ACHN (cell line): Measurements from ENCODE around the gene PITPNM3.
A peak's percentile ranks its signal among the peaks of the same experiment; 100 is the strongest.

Experiments used
- DNase-seq: peaks from one replicate; pipeline ENCODE4 v3.0.0-alpha.2; 2015
- in situ Hi-C: cut with HindIII; loops from 2 replicates; pipeline ENCODE4 v1.10.0; 2017; ENCODE audit warnings: low sequenced_read_pairs, low pct_ligation_motif_present, low pct_unique_long_range_greater_than_20kb

Gene PITPNM3

GRCh38 chr17:6536566-6537065 is 19.7 kb downstream of the PITPNM3 start:
- in situ Hi-C loops: no loop called here
- DNase-seq: no peak

GRCh38 chr17:6536053-6536452 is 20.3 kb downstream of the PITPNM3 start:
- in situ Hi-C loops: no loop called here
- DNase-seq: no peak

GRCh38 chr17:6534846-6535514 is 21.4 kb downstream of the PITPNM3 start:
- in situ Hi-C loops: no loop called here
- no peak for DNase-seq

- in situ Hi-C loops: no loop called here
- DNase-seq: no peak
Measured at GRCh38 chr17:6532441-6532885, 23.9 kb downstream of the PITPNM3 start.

- no peak for DNase-seq
- in situ Hi-C loops: no loop called here
Measured at GRCh38 chr17:6531575-6531974, 24.8 kb downstream of the PITPNM3 start.

- DNase-seq: no peak
- in situ Hi-C loops: no loop called here
Measured at GRCh38 chr17:6530324-6530920, 25.9 kb downstream of the PITPNM3 start.

GRCh38 chr17:6528557-6528956 is 27.8 kb downstream of the PITPNM3 start:
- DNase-seq: no peak

GRCh38 chr17:6526362-6527152 is 29.8 kb downstream of the PITPNM3 start:
- in situ Hi-C loops: no loop called here
- DNase-seq: peak; percentile 42

More at GRCh38 chr17:6528557-6528956, 27.8 kb downstream of the PITPNM3 start:
- in situ Hi-C loops: no loop called here

GRCh38 chr17:6525731-6526130 is 30.6 kb downstream of the PITPNM3 start:
- no peak for DNase-seq
- in situ Hi-C loops: no loop called here

- in situ Hi-C loops: no loop called here
- DNase-seq: no peak
Measured at GRCh38 chr17:6525141-6525540, 31.2 kb downstream of the PITPNM3 start.

GRCh38 chr17:6524520-6524919 is 31.8 kb downstream of the PITPNM3 start:
- in situ Hi-C loops: no loop called here
- peak; percentile 93 for DNase-seq

GRCh38 chr17:6523809-6524355 is 32.5 kb downstream of the PITPNM3 start:
- peak; percentile 13 for DNase-seq
- in situ Hi-C loops: no loop called here

- DNase-seq: peak; percentile 96
- in situ Hi-C loops: no loop called here
Measured at GRCh38 chr17:6523330-6523729, 33.0 kb downstream of the PITPNM3 start.

- in situ Hi-C loops: no loop called here
- no peak for DNase-seq
Measured at GRCh38 chr17:6521586-6521985, 34.8 kb downstream of the PITPNM3 start.

GRCh38 chr17:6517062-6517461 is 39.3 kb downstream of the PITPNM3 start:
- DNase-seq: no peak
- in situ Hi-C loops: no loop called here

GRCh38 chr17:6514371-6514770 is 42.0 kb downstream of the PITPNM3 start:
- in situ Hi-C loops: no loop called here
- no peak for DNase-seq

- in situ Hi-C loops: no loop called here
- no peak for DNase-seq
Measured at GRCh38 chr17:6512552-6512951, 43.8 kb downstream of the PITPNM3 start.

GRCh38 chr17:6510321-6510977 is 45.9 kb downstream of the PITPNM3 start:
- in situ Hi-C loops: no loop called here
- DNase-seq: no peak

- in situ Hi-C loops: no loop called here
- no peak for DNase-seq
Measured at GRCh38 chr17:6509921-6510320, 46.4 kb downstream of the PITPNM3 start.
